ENCODE data around the gene PANK1.
"Not testable (repeated sequence)": the region's sequence is repeated elsewhere in the genome, so short reads cannot be mapped to it uniquely, and the experiment has no call there.

PANK1 gene

DNA sequence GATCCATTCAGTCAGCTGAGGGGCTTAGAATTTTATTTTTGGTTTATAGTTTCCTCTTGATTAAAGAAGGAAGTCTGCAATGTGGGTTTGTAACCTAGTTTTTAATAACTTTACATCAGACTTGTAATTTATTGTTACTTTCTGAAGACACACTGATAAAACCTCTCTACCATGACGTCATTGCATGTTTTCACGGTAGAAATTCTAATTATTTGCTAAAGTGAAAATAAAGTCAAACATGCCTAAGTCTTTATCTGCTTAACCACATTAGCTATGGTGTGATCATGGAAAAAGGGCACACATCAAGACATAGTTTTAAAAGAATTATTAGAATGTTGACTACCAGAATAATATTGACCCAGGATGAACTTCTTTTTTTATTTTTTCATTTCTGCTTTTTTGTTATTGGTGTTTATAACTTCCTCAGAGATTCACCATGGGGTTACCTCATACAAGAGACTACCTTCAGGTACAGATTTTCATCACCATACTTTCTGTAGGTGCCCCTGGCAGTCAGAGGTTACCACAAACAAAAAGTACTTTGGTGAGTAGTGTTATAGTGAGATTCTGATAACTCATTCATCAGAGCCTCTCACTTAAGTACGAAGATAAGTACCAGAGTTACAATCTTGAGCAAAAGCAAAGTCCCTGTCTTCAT is 7.0 kb upstream of the PANK1 start:
- DNase-seq (ENCODE audit: low spot score), result peak; percentile 43

DNA sequence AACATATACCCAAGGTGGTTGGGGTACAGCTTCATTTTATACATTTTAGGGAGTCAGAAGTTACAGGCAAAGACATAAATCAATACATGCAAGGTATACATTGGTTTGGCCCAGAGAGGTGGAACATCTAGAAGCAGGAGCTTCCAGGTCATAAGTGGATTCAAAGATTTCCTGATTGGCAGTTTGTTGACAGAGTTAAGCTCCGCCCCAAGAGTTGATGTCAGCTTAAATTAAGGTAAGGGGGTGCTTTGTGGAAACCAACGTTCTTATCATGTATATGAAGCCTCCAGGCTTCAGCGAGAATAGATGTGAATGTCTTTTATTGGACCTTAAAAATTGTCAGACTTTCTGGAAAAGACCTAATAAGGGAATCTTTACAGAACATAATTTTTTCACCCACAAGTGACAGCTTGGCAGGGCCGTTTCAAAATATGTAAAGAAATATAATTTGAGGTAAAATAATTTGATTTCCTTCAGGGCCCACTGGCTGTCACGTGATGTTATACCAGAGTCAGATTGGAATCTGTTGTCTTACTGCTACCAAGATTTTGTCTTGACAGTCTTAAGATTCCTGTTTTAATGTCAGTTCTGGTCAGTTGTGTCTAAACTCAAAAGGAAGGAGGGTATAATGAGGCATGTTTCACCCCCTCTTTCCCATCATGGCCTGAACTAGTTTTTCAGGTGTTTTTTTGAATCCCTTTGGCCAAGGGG is 6.3 kb upstream of the PANK1 start:
- peak; percentile 27 for DNase-seq (ENCODE audit: low spot score)

DNA sequence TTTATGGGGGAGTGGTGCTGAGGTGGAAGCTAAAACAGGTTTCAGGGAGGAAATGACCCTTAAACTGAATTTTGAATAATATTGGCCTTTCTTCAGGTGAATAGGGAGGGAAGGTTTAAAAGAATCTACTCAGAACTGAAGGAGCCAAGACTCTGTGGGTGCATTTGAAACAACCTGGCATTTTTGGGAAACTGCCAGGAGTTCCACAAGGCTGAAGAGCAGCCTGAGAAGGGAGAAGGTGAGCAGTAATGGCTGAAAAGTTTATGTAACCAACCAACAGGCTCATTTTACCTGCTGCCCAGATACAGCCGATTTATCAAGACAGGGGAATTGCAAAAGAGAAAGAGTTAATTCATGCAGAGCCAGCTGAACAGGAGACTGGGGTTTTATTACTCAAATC is 4.0 kb upstream of the PANK1 start:
- no peak for DNase-seq (ENCODE audit: low spot score)

DNA sequence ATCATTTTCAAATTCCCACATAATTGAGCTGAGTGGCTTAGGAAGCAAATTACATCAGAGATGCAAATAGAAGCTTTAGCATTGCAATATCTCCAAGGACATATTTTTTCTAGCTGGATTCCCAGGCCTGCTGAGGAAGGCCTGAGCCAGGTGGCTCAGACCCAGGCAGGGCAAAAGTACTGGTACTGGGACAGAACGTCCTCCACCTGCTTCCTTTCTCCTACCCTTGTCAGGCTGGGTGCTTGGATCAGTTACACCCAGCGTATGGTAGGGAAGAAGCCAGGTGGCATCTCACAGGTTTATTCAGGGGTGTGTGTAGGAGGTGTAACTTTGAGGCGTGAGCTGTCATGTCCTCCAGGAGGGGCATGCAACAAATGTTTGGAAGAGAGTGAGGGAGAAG is 3.0 kb upstream of the PANK1 start:
- no peak for DNase-seq (ENCODE audit: low spot score)

DNA sequence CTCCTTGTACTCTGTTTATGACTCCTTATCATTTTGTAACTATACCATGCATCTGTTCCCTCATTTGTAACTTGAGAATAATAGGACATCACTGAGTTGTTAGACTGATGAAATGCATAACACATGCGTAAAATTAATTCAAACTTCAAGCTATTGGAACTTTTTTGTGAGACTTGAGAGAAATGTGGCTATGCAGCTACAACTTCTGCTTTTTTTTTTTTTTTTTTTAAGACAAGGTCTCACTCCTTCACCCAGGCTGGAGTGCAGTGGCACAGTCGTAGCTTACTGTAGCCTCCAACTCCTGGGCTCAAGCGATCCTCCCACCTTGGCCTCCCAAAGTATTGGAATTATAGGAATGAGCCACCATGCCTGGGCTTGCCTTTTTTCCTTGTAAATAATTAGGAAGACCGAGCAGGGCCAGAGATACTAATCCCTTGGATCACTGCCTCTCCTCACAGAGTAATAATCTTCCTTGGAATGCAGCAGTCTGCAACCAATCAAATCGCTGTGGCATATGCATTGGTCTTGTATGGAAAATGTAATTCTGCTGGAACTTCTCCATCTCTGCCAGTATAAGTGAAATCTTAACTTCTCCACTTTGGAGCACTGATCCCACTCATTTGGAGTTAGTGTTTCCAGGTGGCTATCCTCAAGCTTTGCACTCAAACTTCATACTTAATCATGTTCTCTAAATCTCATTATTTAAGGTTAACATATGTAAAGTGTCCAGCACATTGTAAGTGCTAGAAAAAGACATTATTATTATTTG is 2.0 kb upstream of the PANK1 start:
- DNase-seq (ENCODE audit: low spot score), result peak; percentile 53

DNA sequence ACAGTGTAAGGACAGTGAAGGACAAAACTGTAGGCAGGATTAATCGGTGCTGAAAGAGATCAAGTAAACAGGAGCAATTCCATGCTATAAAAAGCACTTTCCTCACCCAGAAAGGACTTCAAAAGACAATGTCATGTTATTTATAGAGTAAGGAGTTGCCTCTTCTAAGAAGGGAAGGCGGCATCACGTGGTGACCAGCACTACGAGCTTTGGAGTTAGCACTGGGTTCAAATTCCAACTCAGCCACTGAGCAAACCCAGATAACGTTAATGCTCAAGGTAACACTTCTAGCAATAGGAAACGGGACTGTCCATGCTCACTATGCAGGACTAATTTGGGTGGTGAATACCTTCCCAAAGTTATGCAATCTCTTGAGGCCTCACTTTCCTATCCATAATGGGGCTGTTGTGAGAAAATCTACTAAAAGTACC is 715 bp upstream of the PANK1 start:
- DNase-seq (ENCODE audit: low spot score), result peak; percentile 41

DNA sequence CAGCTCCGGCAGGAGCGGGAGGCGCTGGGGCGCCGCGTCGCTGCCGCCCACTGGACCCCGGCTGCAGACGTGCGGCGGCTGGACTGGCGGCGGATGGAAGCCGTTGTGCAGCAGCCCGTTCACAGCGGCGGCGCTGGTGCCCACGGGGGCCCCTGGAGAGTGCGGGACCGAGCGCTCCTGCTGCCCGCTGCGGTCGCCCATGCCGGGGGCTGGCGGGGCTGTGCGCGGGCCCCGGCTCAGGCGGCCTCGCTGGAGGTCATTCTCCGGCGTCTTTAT is 413 bp downstream of the PANK1 start:
- DNase-seq (ENCODE audit: low spot score), result no peak

DNA sequence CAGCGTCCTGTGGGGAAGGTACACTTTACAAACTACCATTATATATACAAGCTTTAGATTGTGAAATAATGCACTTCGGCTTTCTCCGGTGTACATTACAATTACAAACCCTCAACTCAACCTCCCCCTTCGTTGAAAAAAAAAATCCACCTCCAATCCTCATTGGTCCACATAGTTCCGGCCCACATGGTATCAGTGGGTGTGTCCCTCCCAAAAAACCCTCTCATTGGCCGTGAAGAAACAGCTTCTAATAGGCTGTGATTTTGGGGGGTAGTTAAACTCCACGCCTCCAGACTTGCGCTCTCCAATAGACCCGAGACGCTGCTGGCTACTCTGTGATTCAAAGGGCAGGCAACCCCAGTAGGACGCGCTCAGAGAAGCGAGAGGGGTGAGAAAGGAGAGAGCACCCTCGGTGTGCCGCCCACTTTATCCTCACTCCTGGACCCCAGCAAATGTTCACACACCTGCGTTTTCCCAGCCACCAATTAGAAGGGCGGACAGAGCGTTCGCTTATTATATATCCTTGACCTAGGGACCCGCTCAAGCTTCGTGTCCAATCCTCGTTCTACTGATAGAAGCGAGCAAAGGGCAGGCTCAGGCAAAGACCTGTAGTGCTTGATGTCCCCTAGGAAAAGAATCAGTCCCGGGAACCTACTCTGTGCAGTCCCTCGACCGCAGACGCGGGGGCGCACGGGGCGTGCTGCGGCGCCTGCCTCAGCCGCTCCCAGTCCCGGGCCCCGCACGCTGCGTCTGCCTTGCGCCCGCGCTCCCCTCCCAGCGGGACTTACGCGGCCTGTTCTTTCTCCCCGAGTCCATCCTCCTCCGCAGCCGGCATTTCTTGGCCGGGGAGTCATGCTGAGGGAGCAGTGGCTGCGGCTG is 991 bp downstream of the PANK1 start:
- DNase-seq (ENCODE audit: low spot score), result peak; percentile 98

DNA sequence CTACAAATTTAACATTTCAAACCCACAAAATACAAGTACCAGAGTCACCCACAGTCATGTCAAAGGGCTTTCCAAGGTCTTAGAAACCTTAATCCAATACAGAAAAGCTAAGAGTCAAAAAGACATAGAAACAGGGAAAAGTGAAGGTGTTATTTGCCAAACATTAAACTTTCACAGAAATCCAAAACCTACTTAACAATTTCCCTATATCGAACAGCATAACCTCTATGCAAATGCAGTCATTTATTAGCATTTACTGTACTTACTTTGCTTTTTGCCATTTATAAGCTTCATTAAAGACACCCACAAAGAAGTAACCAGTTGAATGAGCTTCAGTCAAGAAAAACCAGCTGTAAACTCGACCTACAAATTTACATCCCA is 1.6 kb downstream of the PANK1 start:
- no peak for DNase-seq (ENCODE audit: low spot score)

DNA sequence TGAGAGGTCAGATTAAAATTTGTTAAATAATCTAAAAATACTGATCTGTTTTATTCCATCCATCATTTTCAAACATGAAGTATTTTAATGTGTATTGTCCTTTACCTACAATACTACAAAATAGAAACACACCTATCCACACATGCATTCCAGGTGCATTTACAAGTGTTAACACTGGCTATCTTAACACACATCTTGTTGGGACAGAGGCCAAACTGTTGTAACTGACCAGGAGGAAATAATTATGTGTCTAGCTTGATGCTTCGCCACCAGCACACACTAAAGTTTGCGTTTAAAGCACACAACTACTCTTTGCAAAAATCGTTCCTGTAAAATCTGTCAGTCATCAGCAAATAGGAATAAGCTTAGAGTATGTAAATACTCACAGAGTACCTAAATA is 2.8 kb downstream of the PANK1 start:
- DNase-seq (ENCODE audit: low spot score), result no peak

DNA sequence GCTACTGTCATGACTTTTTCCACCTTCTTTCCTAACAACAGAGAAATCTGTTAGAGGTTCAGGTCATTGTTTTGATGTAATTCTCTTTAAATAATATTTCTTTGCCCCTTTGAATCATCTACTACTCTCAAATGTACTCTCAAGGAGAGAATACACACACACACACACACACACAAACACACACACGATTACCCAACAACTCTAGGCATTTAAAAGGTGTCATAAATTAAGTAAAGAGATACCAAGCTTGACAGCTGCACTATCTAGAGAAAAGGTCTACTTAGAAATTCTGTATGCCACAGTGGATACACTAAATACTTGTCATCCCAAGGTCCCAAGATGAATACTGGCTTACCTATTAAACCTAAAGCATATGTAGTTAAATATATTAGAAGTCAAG is 4.8 kb downstream of the PANK1 start:
- no peak for DNase-seq (ENCODE audit: low spot score)

DNA sequence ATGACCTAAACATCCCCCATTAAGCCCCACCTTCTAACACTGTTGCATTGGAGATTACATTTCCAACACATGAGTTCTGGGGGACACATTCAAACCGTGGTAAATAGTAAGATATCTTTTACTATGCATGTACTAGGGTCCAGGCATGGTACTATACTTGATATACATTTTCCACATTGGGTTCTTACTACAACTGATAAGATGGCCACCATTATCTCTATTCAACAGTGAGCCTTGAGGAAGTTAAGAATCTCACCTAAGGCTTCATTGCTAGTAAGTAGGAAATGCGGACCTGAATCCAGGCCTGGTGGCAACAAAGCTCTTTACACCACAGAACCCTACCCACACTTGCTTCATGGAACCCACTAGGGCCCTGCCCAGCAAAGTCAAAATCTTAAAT is 5.7 kb downstream of the PANK1 start:
- no peak for DNase-seq (ENCODE audit: low spot score)

DNA sequence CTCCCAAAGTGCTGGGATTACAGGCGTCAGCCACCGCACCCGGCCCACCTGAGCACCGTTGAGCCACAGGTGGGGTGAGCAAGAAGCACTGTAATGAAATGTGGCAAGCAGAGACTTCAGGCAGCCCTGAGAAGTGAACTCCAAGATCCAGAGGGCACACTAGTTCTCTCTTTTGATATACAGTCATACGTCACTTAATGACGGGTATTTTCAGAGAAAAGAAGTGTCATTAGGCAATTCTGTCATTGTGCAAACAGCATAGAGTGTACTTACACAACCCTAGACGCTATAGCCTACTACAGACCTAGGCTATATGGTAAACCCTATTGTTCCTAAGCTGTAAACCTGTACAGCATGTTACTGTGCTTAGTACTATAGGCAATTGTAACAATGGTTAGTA is 7.9 kb downstream of the PANK1 start:
- DNase-seq (ENCODE audit: low spot score), result no peak

DNA sequence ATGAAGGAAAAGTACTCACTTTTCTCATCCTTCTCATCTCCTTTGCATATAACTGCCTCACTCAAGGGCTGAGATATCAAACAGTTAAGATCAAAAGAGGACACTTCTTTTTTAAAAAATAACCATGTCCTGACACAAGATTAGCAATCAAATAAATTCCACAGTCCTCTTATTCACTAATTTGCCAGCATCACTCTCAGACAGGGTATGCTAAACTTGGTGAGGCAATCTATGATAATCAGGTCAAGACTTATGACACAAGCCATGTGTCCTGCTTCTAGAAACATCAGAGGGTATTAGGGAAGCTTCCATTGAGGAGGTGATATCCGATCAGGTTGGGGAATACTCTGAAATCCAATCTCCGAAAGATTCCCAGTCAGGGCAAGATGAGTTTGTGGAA is 10.4 kb downstream of the PANK1 start:
- no peak for DNase-seq (ENCODE audit: low spot score)

DNA sequence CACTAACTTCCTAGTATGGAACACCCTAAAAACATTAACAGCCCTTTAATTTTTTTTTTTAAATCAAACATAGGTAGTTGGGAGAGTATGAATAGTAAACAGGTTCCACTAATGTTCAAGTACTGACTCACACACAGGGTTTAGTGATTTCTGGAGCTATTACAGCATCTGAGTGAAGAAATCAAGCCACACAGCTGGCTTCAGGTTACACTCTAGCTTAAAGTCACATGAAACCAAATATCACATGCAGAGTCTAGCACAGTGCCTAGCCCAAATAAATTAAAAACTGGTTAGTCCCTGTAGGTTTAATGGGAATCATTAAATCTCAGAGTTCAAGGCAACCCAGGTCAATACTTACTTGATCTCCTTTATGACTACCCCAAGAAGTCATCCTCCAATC is 11.6 kb downstream of the PANK1 start:
- DNase-seq (ENCODE audit: low spot score), result no peak

DNA sequence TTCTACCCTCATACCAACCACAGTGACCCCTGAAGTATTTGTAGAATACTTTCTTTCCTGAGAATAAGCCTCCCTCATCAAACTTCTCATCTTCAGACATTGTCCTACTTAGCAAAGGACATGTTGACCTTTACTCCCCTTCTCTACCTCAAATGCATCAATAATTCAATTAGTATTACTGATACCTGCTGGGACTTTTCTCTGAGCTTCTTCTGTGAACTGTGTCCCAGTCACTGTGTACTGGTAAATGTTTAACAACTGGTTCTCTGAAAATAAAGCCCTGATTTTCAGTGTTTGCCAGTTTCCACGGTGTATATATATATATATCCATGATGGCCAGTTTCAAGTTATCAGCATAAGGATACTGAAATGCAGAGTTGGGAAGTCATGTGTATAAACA is 12.2 kb downstream of the PANK1 start:
- DNase-seq (ENCODE audit: low spot score), result no peak

DNA sequence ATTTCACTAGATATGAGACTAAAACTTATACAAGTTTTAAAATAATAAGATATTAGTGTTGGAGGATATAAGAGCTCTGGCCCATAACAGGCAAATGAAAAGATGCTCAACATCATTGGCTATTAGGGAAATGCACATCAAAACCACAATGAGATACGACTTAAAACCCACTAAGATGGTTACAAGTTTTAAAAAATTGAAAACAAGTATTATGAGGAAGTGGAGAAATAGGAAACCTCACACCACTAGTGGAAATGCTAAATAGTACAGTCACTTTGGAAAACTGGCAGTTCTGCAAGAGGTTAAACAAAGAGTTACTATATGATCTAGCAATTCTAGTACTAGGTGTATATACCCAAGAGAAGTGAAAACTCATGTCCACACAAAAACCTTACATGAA is 17.2 kb downstream of the PANK1 start:
- no peak for DNase-seq (ENCODE audit: low spot score)

DNA sequence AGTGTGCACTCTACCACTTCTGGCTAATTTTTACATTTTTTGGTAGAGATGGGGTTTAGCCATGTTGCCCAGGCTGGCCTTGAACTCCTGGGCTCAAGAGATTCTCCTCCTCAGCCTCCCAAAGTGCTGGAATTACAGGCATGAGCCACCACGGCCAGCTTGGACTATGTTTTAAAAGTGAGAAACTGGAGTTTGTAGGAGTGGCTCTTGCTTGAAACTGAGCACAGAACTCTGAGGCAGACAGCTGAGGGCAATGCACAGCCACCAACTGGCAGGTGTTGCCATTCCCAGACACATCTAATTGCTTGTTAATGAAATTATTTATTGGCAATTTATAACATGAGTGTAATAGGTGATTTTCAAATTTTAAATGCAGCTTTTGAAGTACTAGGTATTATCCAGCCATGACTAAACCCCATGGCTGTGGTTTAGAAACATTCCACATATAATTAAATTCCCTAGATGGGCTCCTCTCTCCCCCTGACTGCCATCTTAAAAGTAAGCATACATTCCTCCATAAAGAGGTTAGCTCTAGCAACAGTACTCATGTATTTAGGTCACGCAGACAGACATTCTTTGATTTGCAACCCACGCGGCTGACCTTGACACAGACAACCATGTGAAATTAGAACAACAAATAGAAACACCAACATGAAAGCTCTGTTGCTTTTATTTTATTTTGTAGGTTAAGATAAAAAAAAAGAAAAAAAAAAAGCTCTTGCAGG is 19.8 kb downstream of the PANK1 start:
- no peak for DNase-seq (ENCODE audit: low spot score)

DNA sequence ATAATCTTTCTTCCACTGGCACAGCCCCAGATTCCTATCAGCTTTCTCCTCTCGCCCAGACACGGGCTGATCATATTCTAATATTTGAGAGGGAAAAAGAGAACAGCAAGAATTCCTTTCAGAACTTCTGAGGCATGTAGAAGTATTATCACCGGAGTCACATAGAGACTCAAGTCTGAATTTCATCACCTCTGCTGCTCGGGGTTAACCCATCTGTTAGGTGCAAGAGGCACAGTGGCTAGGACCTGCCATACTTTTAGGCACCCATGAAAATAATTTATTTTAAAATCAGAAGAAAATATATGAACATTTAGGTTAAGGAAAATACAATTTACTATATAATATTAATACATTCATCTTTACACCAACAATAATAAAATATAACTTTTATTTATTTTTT is 21.0 kb downstream of the PANK1 start:
- DNase-seq (ENCODE audit: low spot score), result no peak

DNA sequence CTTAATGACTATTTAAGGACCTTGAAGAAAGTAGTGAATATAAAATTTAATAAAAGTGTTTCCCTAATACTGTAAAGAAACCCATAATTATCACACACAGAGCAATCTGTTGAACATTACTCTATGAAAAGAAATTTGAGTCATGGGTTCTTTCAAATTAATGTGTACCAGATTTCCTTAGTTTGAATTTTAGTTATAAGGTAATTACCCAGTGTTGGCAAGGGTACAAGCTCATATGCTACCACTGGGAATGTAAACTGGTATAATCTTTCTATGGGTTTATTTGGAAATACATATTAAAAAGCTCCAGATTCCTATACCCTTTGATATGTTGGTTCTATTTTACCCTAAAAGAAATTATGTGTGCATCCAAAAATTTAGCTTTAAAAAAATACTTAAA is 22.9 kb downstream of the PANK1 start:
- no peak for DNase-seq (ENCODE audit: low spot score)

DNA sequence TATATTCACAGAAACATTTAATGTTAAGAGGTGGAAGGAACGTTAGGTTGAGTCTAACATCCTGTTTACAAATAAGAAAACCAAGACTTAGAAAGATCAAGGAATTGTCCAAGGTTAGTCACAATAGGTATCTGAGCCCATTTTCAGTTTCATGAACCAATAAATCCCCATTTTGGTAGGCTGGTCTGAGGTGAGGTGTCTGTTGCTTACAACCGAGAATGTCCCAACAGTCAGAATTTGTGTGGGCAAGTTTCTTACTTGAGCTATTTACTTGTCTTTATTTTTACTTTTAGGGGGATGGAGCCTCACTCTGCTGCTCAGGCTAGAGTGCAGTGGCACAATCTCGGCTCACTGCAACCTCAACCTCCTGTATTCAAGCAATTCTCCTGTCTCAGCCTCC is 23.6 kb downstream of the PANK1 start:
- DNase-seq (ENCODE audit: low spot score), result no peak

DNA sequence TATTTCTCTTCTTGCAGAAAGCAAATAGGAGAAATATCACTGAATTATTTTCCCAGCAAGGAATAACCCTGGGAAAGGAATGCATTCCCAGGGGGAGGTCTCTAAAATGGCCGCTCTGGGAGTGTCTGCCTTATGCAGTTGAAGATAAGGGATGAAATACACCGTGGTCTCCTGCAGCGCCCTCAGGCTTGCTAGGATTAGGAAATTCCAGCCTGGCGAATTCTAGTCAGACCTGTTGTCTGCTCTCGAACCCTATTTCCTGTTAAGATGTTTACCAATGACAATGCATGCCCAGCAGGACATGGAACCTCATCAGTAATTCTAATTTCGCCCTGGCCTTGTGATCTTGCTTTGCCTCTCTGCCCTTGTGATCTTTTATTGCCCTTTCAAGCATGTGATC is 24.7 kb downstream of the PANK1 start:
- not testable (repeated sequence) for DNase-seq (ENCODE audit: low spot score)
